Neural crest cell (in vitro differentiated cells): ENCODE results near the gene TSSK6. TPM values are rescaled to one million over a fixed set of nuclear protein-coding genes. Genes with fewer than 3 reads are reported as not detected.
A peak's percentile ranks its signal among the peaks of the same experiment; 100 is the strongest.

Source experiments
- DNase-seq: peaks from one replicate; pipeline ENCODE4 v3.0.0; 2021; ENCODE audit warnings: low read depth, mixed read lengths, low spot score
- H3K27ac Mint-ChIP-seq: one replicate; pipeline ENCODE4 v1.8.0; 2021; ENCODE audit warnings: mild to moderate bottlenecking, mixed read lengths; ENCODE audit not compliant: unreplicated experiment
- H3K27me3 Mint-ChIP-seq: 2 replicates; pipeline ENCODE4 v1.8.0; 2021; ENCODE audit warnings: low read depth, mild to moderate bottlenecking, mixed read lengths
- H3K36me3 Mint-ChIP-seq: 2 replicates; pipeline ENCODE4 v1.8.0; 2021; ENCODE audit warnings: low read depth, mild to moderate bottlenecking, mixed read lengths
- H3K4me1 Mint-ChIP-seq: 2 replicates; pipeline ENCODE4 v1.8.0; 2021; ENCODE audit warnings: mixed read lengths
- H3K4me3 Mint-ChIP-seq: one replicate; pipeline ENCODE4 v1.8.0; 2021; ENCODE audit warnings: mild to moderate bottlenecking, mixed read lengths
- H3K9me3 Mint-ChIP-seq: 2 replicates; pipeline ENCODE4 v1.8.0; 2021; ENCODE audit warnings: mixed read lengths
- CTCF ChIP-seq: fragments of 200-600 bp; sonication (generic); conservative IDR thresholded peaks from 2 replicates; pipeline ENCODE4 v1.5.0; 2021; ENCODE audit warnings: antibody characterized with exemption, mild to moderate bottlenecking
- total RNA-seq: library from RNA; stranded (reverse); gene quantifications from 2 replicates; pipeline ENCODE4 v1.2.1, GENCODE V29; 2021

TSSK6 gene
- total RNA-seq, 1 donor from 2014 or later: 2.9 TPM

GRCh38 chr19:19471682-19472081 is 43.7 kb downstream of the TSSK6 start:
- Mint-ChIP-seq H3K27ac (no peak overlapping the region), H3K27me3 (no peaks in the 10 kb centered on the region), H3K9me3 (peaks cover 13% of the 10 kb centered on the region), H3K4me3 (no peak overlapping the region), H3K36me3 (peaks cover 34% of the 10 kb centered on the region), H3K4me1 (peaks cover 12% of the 10 kb centered on the region)
- no peak for DNase-seq
- TF ChIP-seq CTCF: no peak

GRCh38 chr19:19470579-19470978 is 44.8 kb downstream of the TSSK6 start:
- H3K4me1 Mint-ChIP-seq: peaks cover 8% of the 10 kb centered on the region
- H3K9me3 Mint-ChIP-seq: peaks cover 20% of the 10 kb centered on the region
- no peaks in the 10 kb centered on the region for H3K27me3 Mint-ChIP-seq
- peak overlapping the region; percentile 59 for H3K27ac Mint-ChIP-seq
- no peak for DNase-seq
- peaks cover 43% of the 10 kb centered on the region for H3K36me3 Mint-ChIP-seq
- no peak for TF ChIP-seq CTCF
- no peak overlapping the region for H3K4me3 Mint-ChIP-seq

- TF ChIP-seq CTCF: no peak
- H3K27me3 Mint-ChIP-seq: no peaks in the 10 kb centered on the region
- peaks cover 49% of the 10 kb centered on the region for H3K36me3 Mint-ChIP-seq
- DNase-seq: no peak
- no peak overlapping the region for H3K4me3 Mint-ChIP-seq
- H3K9me3 Mint-ChIP-seq: peaks cover 20% of the 10 kb centered on the region
- no peak overlapping the region for H3K27ac Mint-ChIP-seq
- peaks cover 12% of the 10 kb centered on the region for H3K4me1 Mint-ChIP-seq
Observed at GRCh38 chr19:19468424-19469050, 46.8 kb downstream of the TSSK6 start.

- Mint-ChIP-seq H3K36me3 (peaks cover 49% of the 10 kb centered on the region), H3K4me3 (peak overlapping the region; percentile 47), H3K4me1 (peaks cover 34% of the 10 kb centered on the region), H3K27me3 (no peaks in the 10 kb centered on the region), H3K27ac (peak overlapping the region; percentile 79), H3K9me3 (peaks cover 20% of the 10 kb centered on the region)
- TF ChIP-seq CTCF: no peak
- no peak for DNase-seq
Observed at GRCh38 chr19:19466201-19466600, 49.1 kb downstream of the TSSK6 start.

- no peak for TF ChIP-seq CTCF
- Mint-ChIP-seq H3K4me3 (peak overlapping the region; percentile 14), H3K36me3 (peaks cover 47% of the 10 kb centered on the region), H3K27me3 (no peaks in the 10 kb centered on the region), H3K9me3 (peaks cover 20% of the 10 kb centered on the region), H3K4me1 (peaks cover 41% of the 10 kb centered on the region), H3K27ac (peak overlapping the region; percentile 79)
- DNase-seq: no peak
Observed at GRCh38 chr19:19465436-19466070, 49.8 kb downstream of the TSSK6 start.
